GM19043 (cell line): ENCODE measurements around the gene ZC3H18.

Experiments used
- ATAC-seq: cut with Tn5 transposase; IDR thresholded peaks from one replicate; pipeline ENCODE4 v1.9.1; 2021; ENCODE audit warnings: low read depth; ENCODE audit not compliant: unreplicated experiment

Gene ZC3H18

GRCh38 chr16:88634994-88635670, 64.9 kb downstream of the ZC3H18 start:
- no peak for ATAC-seq

- no peak for ATAC-seq
These were observed 65.6 kb downstream of the ZC3H18 start for GRCh38 chr16:88635671-88636319.

GRCh38 chr16:88636488-88637265, 66.5 kb downstream of the ZC3H18 start:
- no peak for ATAC-seq

- ATAC-seq: no peak
These were observed 68.4 kb downstream of the ZC3H18 start, which contains the start of gene IL17C for GRCh38 chr16:88638323-88639230. TSS of gene IL17C (plus strand) at chr16:88638572. CDS start at chr16:88638642, 70 bp downstream.

- no peak for ATAC-seq
These were observed 69.2 kb downstream of the ZC3H18 start for GRCh38 chr16:88639231-88640038.

GRCh38 chr16:88640039-88640495, 69.9 kb downstream of the ZC3H18 start:
- ATAC-seq: no peak

GRCh38 chr16:88640498-88641247, 70.5 kb downstream of the ZC3H18 start:
- no peak for ATAC-seq

GRCh38 chr16:88642881-88643643, 72.9 kb downstream of the ZC3H18 start:
- no peak for ATAC-seq

GRCh38 chr16:88643644-88643932, 73.4 kb downstream of the ZC3H18 start:
- ATAC-seq: no peak

- no peak for ATAC-seq
These were observed 75.3 kb downstream of the ZC3H18 start for GRCh38 chr16:88645455-88645854.

GRCh38 chr16:88645941-88646340, 75.7 kb downstream of the ZC3H18 start:
- ATAC-seq: no peak

GRCh38 chr16:88646345-88647034, 76.3 kb downstream of the ZC3H18 start:
- no peak for ATAC-seq

- no peak for ATAC-seq
These were observed 77.2 kb downstream of the ZC3H18 start for GRCh38 chr16:88647178-88648070.

- no peak for ATAC-seq
These were observed 79.2 kb downstream of the ZC3H18 start for GRCh38 chr16:88649195-88649923.

GRCh38 chr16:88649924-88650748, 79.9 kb downstream of the ZC3H18 start:
- ATAC-seq: no peak
